Erythroblast (primary cell): ENCODE measurements around the gene SLC29A4.

ENCODE experiments used
- GATA1 ChIP-seq: IDR thresholded peaks from 2 replicates; pipeline ENCODE4 v1.6.1; 2011; ENCODE audit warnings: low read depth, mild to moderate bottlenecking, control low read depth, low read length, moderate library complexity
- POLR2A ChIP-seq: IDR thresholded peaks from 2 replicates; pipeline ENCODE4 v1.6.1; 2011; ENCODE audit warnings: mild to moderate bottlenecking, low read length

GRCh38 chr7:5332579-5332978, 49.8 kb downstream of the SLC29A4 start:
- TF ChIP-seq POLR2A = no peak
- no peak for TF ChIP-seq GATA1
